Renal pelvis (tissue), 12 donors: Measurements from ENCODE around the gene PCDHA4. TPM values are rescaled to one million over a fixed set of nuclear protein-coding genes. Genes with fewer than 3 reads are reported as not detected.
"Not testable (repeated sequence)": the region's sequence is repeated elsewhere in the genome, so short reads cannot be mapped to it uniquely, and the experiment has no call there.

Experiments
- DNase-seq: peaks from one replicate; pipeline ENCODE4 v3.0.0-alpha.2; 2013
- long read RNA-seq, 16 experiments: transcript quantifications; one replicate each; lab custom pipeline, GENCODE V29; 2026
- polyA plus RNA-seq, 3 donors: library from polyadenylated mRNA; unstranded; fragments of 120-200 nt; gene quantifications; one replicate each; pipeline ENCODE4 v1.2.1, GENCODE V29; 2013; ENCODE audit not compliant: insufficient read length in 3 of 3

Gene PCDHA4
- 1 to 10 TPM in 1 of 3 donors, under 1 TPM in 2; 0.73 to 1.2 (median 0.81) TPM for polyA plus RNA-seq
- long read RNA-seq, donor 1: 0 reads
- long read RNA-seq, donor 2, full-length matches to known transcripts: 1 of 1 reads
- long read RNA-seq, donor 2, partial matches to known transcripts: 0 of 1 reads
- long read RNA-seq, donor 2, other reads (novel, unspliced or antisense): 0 of 1 reads
- long read RNA-seq, donor 3, full-length matches to known transcripts: 1 of 1 reads
- long read RNA-seq, donor 3, partial matches to known transcripts: 0 of 1 reads
- long read RNA-seq, donor 3, other reads (novel, unspliced or antisense): 0 of 1 reads
- long read RNA-seq, donor 4, full-length matches to known transcripts: 2 of 2 reads
- long read RNA-seq, donor 4, partial matches to known transcripts: 0 of 2 reads
- long read RNA-seq, donor 4, other reads (novel, unspliced or antisense): 0 of 2 reads
- long read RNA-seq, donor 5, full-length matches to known transcripts: 5 of 5 reads
- long read RNA-seq, donor 5, partial matches to known transcripts: 0 of 5 reads
- long read RNA-seq, donor 5, other reads (novel, unspliced or antisense): 0 of 5 reads
- long read RNA-seq, donor 6: 0 reads
- long read RNA-seq, donor 7, full-length matches to known transcripts: 1 of 1 reads
- long read RNA-seq, donor 7, partial matches to known transcripts: 0 of 1 reads
- long read RNA-seq, donor 7, other reads (novel, unspliced or antisense): 0 of 1 reads
- long read RNA-seq, donor 8, full-length matches to known transcripts: 3 of 3 reads
- long read RNA-seq, donor 8, partial matches to known transcripts: 0 of 3 reads
- long read RNA-seq, donor 8, other reads (novel, unspliced or antisense): 0 of 3 reads
- long read RNA-seq, donor 9: 0 reads
- long read RNA-seq, donor 10, full-length matches to known transcripts: 1 of 1 reads
- long read RNA-seq, donor 10, partial matches to known transcripts: 0 of 1 reads
- long read RNA-seq, donor 10, other reads (novel, unspliced or antisense): 0 of 1 reads
- long read RNA-seq, donor 11, full-length matches to known transcripts: 3 of 3 reads
- long read RNA-seq, donor 11, partial matches to known transcripts: 0 of 3 reads
- long read RNA-seq, donor 11, other reads (novel, unspliced or antisense): 0 of 3 reads
- long read RNA-seq, donor 12, full-length matches to known transcripts: 2 of 2 reads
- long read RNA-seq, donor 12, partial matches to known transcripts: 0 of 2 reads
- long read RNA-seq, donor 12, other reads (novel, unspliced or antisense): 0 of 2 reads
- long read RNA-seq, donor 13: 0 reads
- long read RNA-seq, donor 14, full-length matches to known transcripts: 3 of 3 reads
- long read RNA-seq, donor 14, partial matches to known transcripts: 0 of 3 reads
- long read RNA-seq, donor 14, other reads (novel, unspliced or antisense): 0 of 3 reads
- long read RNA-seq, donor 15: 0 reads
- long read RNA-seq, donor 16, full-length matches to known transcripts: 1 of 1 reads
- long read RNA-seq, donor 16, partial matches to known transcripts: 0 of 1 reads
- long read RNA-seq, donor 16, other reads (novel, unspliced or antisense): 0 of 1 reads

- no peak for DNase-seq
Measured at GRCh38 chr5:140806834-140807775, at the start of gene PCDHA4. Gene PCDHA4 (plus strand): TSS chr5:140807068.

- no peak for DNase-seq
Measured at GRCh38 chr5:140764177-140764973, 42.5 kb upstream of the PCDHA4 start.

GRCh38 chr5:140767444-140767843, 39.4 kb upstream of the PCDHA4 start:
- no peak for DNase-seq

- DNase-seq: no peak
Measured at GRCh38 chr5:140780512-140780911, 26.4 kb upstream of the PCDHA4 start.

GRCh38 chr5:140785905-140786686, 20.8 kb upstream of the PCDHA4 start, which contains the start of gene PCDHA1:
Gene PCDHA1 (plus strand): TSS chr5:140786140.
- DNase-seq: no peak

GRCh38 chr5:140787422-140787821, 19.4 kb upstream of the PCDHA4 start:
- DNase-seq: not testable (repeated sequence)

- not testable (repeated sequence) for DNase-seq
Measured at GRCh38 chr5:140787849-140788504, 18.9 kb upstream of the PCDHA4 start.

GRCh38 chr5:140791089-140791488, 15.8 kb upstream of the PCDHA4 start:
- no peak for DNase-seq

GRCh38 chr5:140794595-140795258, 12.1 kb upstream of the PCDHA4 start, which contains the start of gene PCDHA2:
Gene PCDHA2 (plus strand): TSS chr5:140794852.
- no peak for DNase-seq

GRCh38 chr5:140795259-140795641, 11.6 kb upstream of the PCDHA4 start:
- DNase-seq: no peak

GRCh38 chr5:140796072-140796717, 10.7 kb upstream of the PCDHA4 start:
- DNase-seq: not testable (repeated sequence)

- DNase-seq: no peak
Measured at GRCh38 chr5:140796718-140797095, 10.2 kb upstream of the PCDHA4 start.

- DNase-seq: no peak
Measured at GRCh38 chr5:140800816-140801493, 5.9 kb upstream of the PCDHA4 start, which contains the start of gene PCDHA3. Gene PCDHA3 (plus strand): TSS chr5:140801057.

GRCh38 chr5:140801494-140801841, 5.4 kb upstream of the PCDHA4 start:
- no peak for DNase-seq

- DNase-seq: not testable (repeated sequence)
Measured at GRCh38 chr5:140802381-140802780, 4.5 kb upstream of the PCDHA4 start.

- DNase-seq: no peak
Measured at GRCh38 chr5:140802781-140803271, 4.0 kb upstream of the PCDHA4 start.
